DOHH2 (cell line): ENCODE data around the gene PRRG4.

Source experiments
- EZH2phosphoT487 ChIP-seq: fragments of 200-600 bp; sonication (generic); IDR thresholded peaks from 2 replicates; pipeline ENCODE4 v1.6.1; 2017; ENCODE audit warnings: borderline replicate concordance, mild to moderate bottlenecking, antibody characterized with exemption, low read length, moderate library complexity, mixed read lengths
- TF ChIP-seq, protein P1 (sequence below): fragments of 200-600 bp; sonication (generic); IDR thresholded peaks from one replicate; pipeline ENCODE4 v1.5.1; 2014; ENCODE audit warnings: antibody characterized with exemption, mild to moderate bottlenecking, low read depth, low read length; ENCODE audit not compliant: poor library complexity, severe bottlenecking

DNA sequence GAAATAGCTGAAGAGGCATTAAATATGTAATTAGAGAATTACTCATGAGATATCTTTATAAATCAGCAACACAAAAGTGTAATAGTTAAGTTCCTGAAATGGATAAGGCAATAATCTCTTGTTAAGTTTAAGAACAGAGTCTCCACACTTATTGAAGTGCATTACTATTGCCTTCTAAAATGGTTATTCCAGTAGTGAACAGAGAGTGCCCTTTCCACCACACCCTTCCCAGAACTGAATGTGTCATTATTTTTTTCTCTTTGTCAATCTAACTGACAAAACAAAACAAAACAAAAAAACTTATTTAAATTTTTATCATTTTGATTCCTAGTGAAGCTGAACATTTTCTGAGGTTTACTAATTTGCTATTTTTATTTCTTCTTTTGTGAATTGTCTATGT is 9.2 kb upstream of the PRRG4 start:
- TF ChIP-seq, protein P1, sequence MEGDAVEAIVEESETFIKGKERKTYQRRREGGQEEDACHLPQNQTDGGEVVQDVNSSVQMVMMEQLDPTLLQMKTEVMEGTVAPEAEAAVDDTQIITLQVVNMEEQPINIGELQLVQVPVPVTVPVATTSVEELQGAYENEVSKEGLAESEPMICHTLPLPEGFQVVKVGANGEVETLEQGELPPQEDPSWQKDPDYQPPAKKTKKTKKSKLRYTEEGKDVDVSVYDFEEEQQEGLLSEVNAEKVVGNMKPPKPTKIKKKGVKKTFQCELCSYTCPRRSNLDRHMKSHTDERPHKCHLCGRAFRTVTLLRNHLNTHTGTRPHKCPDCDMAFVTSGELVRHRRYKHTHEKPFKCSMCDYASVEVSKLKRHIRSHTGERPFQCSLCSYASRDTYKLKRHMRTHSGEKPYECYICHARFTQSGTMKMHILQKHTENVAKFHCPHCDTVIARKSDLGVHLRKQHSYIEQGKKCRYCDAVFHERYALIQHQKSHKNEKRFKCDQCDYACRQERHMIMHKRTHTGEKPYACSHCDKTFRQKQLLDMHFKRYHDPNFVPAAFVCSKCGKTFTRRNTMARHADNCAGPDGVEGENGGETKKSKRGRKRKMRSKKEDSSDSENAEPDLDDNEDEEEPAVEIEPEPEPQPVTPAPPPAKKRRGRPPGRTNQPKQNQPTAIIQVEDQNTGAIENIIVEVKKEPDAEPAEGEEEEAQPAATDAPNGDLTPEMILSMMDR: no peak
- TF ChIP-seq EZH2phosphoT487: no peak
